ENCODE results near the gene ENDOG.
"Not testable (repeated sequence)": the region's sequence is repeated elsewhere in the genome, so short reads cannot be mapped to it uniquely, and the experiment has no call there.

Gene ENDOG

GRCh38 chr9:128851024-128851423 lies 32.7 kb downstream of the ENDOG start:
- not testable (repeated sequence) for H3K18ac ChIP-seq (ENCODE audit: low read length); DNase-seq (ENCODE audit: low spot score); H2BK15ac ChIP-seq (ENCODE audit: low read length); H4K8ac ChIP-seq (ENCODE audit: low read depth, low read length); H3K27ac ChIP-seq (replicated peaks; ENCODE audit: low read length); H3K4ac ChIP-seq (ENCODE audit: low read length); H3K9me3 ChIP-seq (replicated peaks in 1 of 2; ENCODE audit: control insufficient read depth in 2 of 2, insufficient read depth in 1 of 2, low read depth in 1 of 2, low read length in 2 of 2); H3K4me2 ChIP-seq (ENCODE audit: insufficient read depth, low read length, poor library complexity, severe bottlenecking); H3K36me3 ChIP-seq (replicated peaks in 1 of 2; ENCODE audit: control insufficient read depth in 2 of 2, insufficient read depth in 2 of 2, low read length in 2 of 2); H2BK12ac ChIP-seq (ENCODE audit: low read length); H2BK5ac ChIP-seq (ENCODE audit: low read length); H3K23ac ChIP-seq (ENCODE audit: low read depth, low read length, poor library complexity); H3K4me3 ChIP-seq (ENCODE audit: low read length in 2 of 2); H3K14ac ChIP-seq (ENCODE audit: low read length); H3K9ac ChIP-seq (ENCODE audit: low read depth, low read length, poor library complexity); H3K27me3 ChIP-seq (ENCODE audit: control insufficient read depth in 3 of 3, insufficient read depth in 3 of 3, low read depth in 1 of 3, low read length in 3 of 3); H4K91ac ChIP-seq (ENCODE audit: low read depth, low read length, poor library complexity); H3K4me1 ChIP-seq (ENCODE audit: control insufficient read depth in 2 of 2, insufficient read depth in 1 of 2, low read depth in 1 of 2, low read length in 2 of 2); H3K79me1 ChIP-seq (ENCODE audit: low read depth, low read length); H2AFZ ChIP-seq (ENCODE audit: low read length); H2AK5ac ChIP-seq (ENCODE audit: low read depth, low read length); H2BK120ac ChIP-seq (ENCODE audit: low read depth, low read length)
- no CpG with 5 or more reads among the region's 10 CpGs for WGBS, 2 donors (ENCODE audit: extremely low coverage in 2 of 2, insufficient read length in 2 of 2, insufficient replicate concordance in 1 of 2)

DNA sequence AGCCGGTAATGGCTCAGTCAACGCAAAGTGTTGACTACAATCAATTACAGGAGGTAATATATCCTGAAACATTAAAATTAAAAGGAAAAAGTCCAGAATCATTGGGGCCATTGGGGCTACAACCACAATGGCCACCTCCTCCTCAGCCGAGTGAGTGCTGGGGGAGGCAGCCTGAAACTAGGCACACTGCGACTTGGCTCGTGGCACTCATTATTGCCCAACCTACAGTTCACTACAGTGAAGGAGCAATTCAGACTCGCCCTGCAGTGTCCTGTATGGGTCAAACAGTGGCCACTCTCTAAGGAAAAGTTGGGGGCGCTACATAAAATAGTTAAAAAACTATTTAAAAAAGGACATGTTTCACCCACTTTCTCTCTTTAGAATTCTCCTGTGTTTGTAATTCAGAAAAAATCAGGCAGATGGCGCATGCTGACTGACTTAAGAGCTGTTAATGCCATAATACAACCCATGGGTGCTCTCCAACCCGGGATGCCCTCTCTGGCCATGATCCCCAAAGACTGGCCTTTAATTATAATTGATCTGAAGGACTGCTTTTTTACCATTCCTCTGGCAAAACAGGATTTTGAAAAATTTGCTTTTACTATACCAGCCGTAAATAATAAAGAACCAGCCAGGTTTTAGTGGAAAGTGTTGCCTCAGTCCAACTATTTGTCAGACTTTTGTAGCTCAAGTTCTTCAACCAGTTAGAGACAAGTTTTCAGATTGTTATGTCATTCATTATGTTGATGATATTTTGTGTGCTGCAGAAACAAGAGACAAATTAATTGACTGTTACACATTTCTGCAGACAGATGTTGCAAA lies 33.7 kb downstream of the ENDOG start:
- H3K4ac ChIP-seq (ENCODE audit: low read length); H2AFZ ChIP-seq (ENCODE audit: low read length); H3K4me1 ChIP-seq (ENCODE audit: control insufficient read depth in 2 of 2, insufficient read depth in 1 of 2, low read depth in 1 of 2, low read length in 2 of 2); H3K27me3 ChIP-seq (ENCODE audit: control insufficient read depth in 3 of 3, insufficient read depth in 3 of 3, low read depth in 1 of 3, low read length in 3 of 3); H3K4me3 ChIP-seq (ENCODE audit: low read length in 2 of 2); H3K9ac ChIP-seq (ENCODE audit: low read depth, low read length, poor library complexity); H2BK5ac ChIP-seq (ENCODE audit: low read length); H3K36me3 ChIP-seq (replicated peaks in 1 of 2; ENCODE audit: control insufficient read depth in 2 of 2, insufficient read depth in 2 of 2, low read length in 2 of 2); H2AK5ac ChIP-seq (ENCODE audit: low read depth, low read length); H2BK15ac ChIP-seq (ENCODE audit: low read length); H4K8ac ChIP-seq (ENCODE audit: low read depth, low read length); H4K91ac ChIP-seq (ENCODE audit: low read depth, low read length, poor library complexity); H3K4me2 ChIP-seq (ENCODE audit: insufficient read depth, low read length, poor library complexity, severe bottlenecking); H3K23ac ChIP-seq (ENCODE audit: low read depth, low read length, poor library complexity); H3K14ac ChIP-seq (ENCODE audit: low read length); H3K18ac ChIP-seq (ENCODE audit: low read length); H3K79me1 ChIP-seq (ENCODE audit: low read depth, low read length); DNase-seq (ENCODE audit: low spot score); H3K9me3 ChIP-seq (replicated peaks in 1 of 2; ENCODE audit: control insufficient read depth in 2 of 2, insufficient read depth in 1 of 2, low read depth in 1 of 2, low read length in 2 of 2); H2BK120ac ChIP-seq (ENCODE audit: low read depth, low read length); H3K27ac ChIP-seq (replicated peaks; ENCODE audit: low read length); H2BK12ac ChIP-seq (ENCODE audit: low read length): not testable (repeated sequence)
- WGBS, 2 donors (ENCODE audit: extremely low coverage in 2 of 2, insufficient read length in 2 of 2, insufficient replicate concordance in 1 of 2) = no CpG with 5 or more reads among the region's 10 CpGs

DNA sequence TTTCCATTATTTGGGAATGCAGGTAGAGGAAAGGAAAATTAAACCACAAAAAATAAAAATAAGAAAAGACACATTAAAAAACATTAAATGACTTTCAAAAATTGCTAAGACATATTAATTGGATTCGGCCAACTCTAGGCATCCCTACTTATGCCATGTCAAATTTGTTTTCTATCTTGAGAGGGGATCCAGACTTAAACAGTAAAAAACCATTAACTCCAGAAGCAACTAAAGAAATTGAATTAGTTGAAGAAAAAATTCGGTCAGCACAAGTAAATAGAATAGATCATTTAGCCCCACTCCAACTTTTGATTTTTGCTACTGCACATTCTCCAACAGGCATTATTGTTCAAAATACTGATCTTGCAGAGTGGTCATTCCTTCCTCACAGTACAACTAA lies 34.3 kb downstream of the ENDOG start:
- not testable (repeated sequence) for H3K14ac ChIP-seq (ENCODE audit: low read length); H2AFZ ChIP-seq (ENCODE audit: low read length); H3K4ac ChIP-seq (ENCODE audit: low read length); H3K36me3 ChIP-seq (replicated peaks in 1 of 2; ENCODE audit: control insufficient read depth in 2 of 2, insufficient read depth in 2 of 2, low read length in 2 of 2); H3K4me3 ChIP-seq (ENCODE audit: low read length in 2 of 2); H2BK120ac ChIP-seq (ENCODE audit: low read depth, low read length); H3K27ac ChIP-seq (replicated peaks; ENCODE audit: low read length); H3K4me2 ChIP-seq (ENCODE audit: insufficient read depth, low read length, poor library complexity, severe bottlenecking); H4K91ac ChIP-seq (ENCODE audit: low read depth, low read length, poor library complexity); H3K23ac ChIP-seq (ENCODE audit: low read depth, low read length, poor library complexity); H3K79me1 ChIP-seq (ENCODE audit: low read depth, low read length); DNase-seq (ENCODE audit: low spot score); H3K9ac ChIP-seq (ENCODE audit: low read depth, low read length, poor library complexity); H2BK15ac ChIP-seq (ENCODE audit: low read length); H3K18ac ChIP-seq (ENCODE audit: low read length); H2BK5ac ChIP-seq (ENCODE audit: low read length); H3K4me1 ChIP-seq (ENCODE audit: control insufficient read depth in 2 of 2, insufficient read depth in 1 of 2, low read depth in 1 of 2, low read length in 2 of 2); H4K8ac ChIP-seq (ENCODE audit: low read depth, low read length); H2BK12ac ChIP-seq (ENCODE audit: low read length); H3K27me3 ChIP-seq (ENCODE audit: control insufficient read depth in 3 of 3, insufficient read depth in 3 of 3, low read depth in 1 of 3, low read length in 3 of 3); H3K9me3 ChIP-seq (replicated peaks in 1 of 2; ENCODE audit: control insufficient read depth in 2 of 2, insufficient read depth in 1 of 2, low read depth in 1 of 2, low read length in 2 of 2); H2AK5ac ChIP-seq (ENCODE audit: low read depth, low read length)
- WGBS, 2 donors (ENCODE audit: extremely low coverage in 2 of 2, insufficient read length in 2 of 2, insufficient replicate concordance in 1 of 2) = no CpG with 5 or more reads among the region's 2 CpGs

GRCh38 chr9:128854454-128854853 lies 36.2 kb downstream of the ENDOG start:
- not testable (repeated sequence) for H3K23ac ChIP-seq (ENCODE audit: low read depth, low read length, poor library complexity); H4K91ac ChIP-seq (ENCODE audit: low read depth, low read length, poor library complexity); H3K4me1 ChIP-seq (ENCODE audit: control insufficient read depth in 2 of 2, insufficient read depth in 1 of 2, low read depth in 1 of 2, low read length in 2 of 2); H3K27ac ChIP-seq (replicated peaks; ENCODE audit: low read length); H3K27me3 ChIP-seq (ENCODE audit: control insufficient read depth in 3 of 3, insufficient read depth in 3 of 3, low read depth in 1 of 3, low read length in 3 of 3); H3K9me3 ChIP-seq (replicated peaks in 1 of 2; ENCODE audit: control insufficient read depth in 2 of 2, insufficient read depth in 1 of 2, low read depth in 1 of 2, low read length in 2 of 2); H3K4me3 ChIP-seq (ENCODE audit: low read length in 2 of 2); H4K8ac ChIP-seq (ENCODE audit: low read depth, low read length); H2BK120ac ChIP-seq (ENCODE audit: low read depth, low read length); H3K14ac ChIP-seq (ENCODE audit: low read length); H2AK5ac ChIP-seq (ENCODE audit: low read depth, low read length); H3K9ac ChIP-seq (ENCODE audit: low read depth, low read length, poor library complexity); H3K4me2 ChIP-seq (ENCODE audit: insufficient read depth, low read length, poor library complexity, severe bottlenecking); H3K18ac ChIP-seq (ENCODE audit: low read length); H2BK12ac ChIP-seq (ENCODE audit: low read length); H2AFZ ChIP-seq (ENCODE audit: low read length); H2BK15ac ChIP-seq (ENCODE audit: low read length); H3K36me3 ChIP-seq (replicated peaks in 1 of 2; ENCODE audit: control insufficient read depth in 2 of 2, insufficient read depth in 2 of 2, low read length in 2 of 2); H2BK5ac ChIP-seq (ENCODE audit: low read length); H3K4ac ChIP-seq (ENCODE audit: low read length); DNase-seq (ENCODE audit: low spot score); H3K79me1 ChIP-seq (ENCODE audit: low read depth, low read length)
- no CpG with 5 or more reads among the region's 6 CpGs for WGBS, 2 donors (ENCODE audit: extremely low coverage in 2 of 2, insufficient read length in 2 of 2, insufficient replicate concordance in 1 of 2)
